Keratinocyte (primary cell): ENCODE data around the gene FOXL3.

Experiments used
- CTCF ChIP-seq, 3 experiments: IDR thresholded peaks in 1 of 3; conservative IDR thresholded peaks in 1 of 3; optimal IDR thresholded peaks in 1 of 3; 2 replicates in 2 of 3; 3 replicates in 1 of 3; pipeline versions ENCODE3 to v1.5.1; 2011; ENCODE audit warnings: low read length in 3 of 3, mild to moderate bottlenecking in 3 of 3, moderate library complexity in 2 of 3, control low read depth in 1 of 3, inconsistent platforms in 1 of 3; ENCODE audit not compliant: insufficient read depth in 2 of 3; ENCODE audit errors: extremely low read depth in 1 of 3
- EZH2 ChIP-seq: IDR thresholded peaks from one replicate; pipeline ENCODE4 v1.6.1; 2012; ENCODE audit warnings: inconsistent platforms, mild to moderate bottlenecking, low read length, moderate library complexity

- TF ChIP-seq CTCF (optimal IDR thresholded peaks at IDR 0.05 in 1 of 3, IDR thresholded peaks at IDR 0.05 in 1 of 3, conservative IDR thresholded peaks at IDR 0.05 in 1 of 3; ENCODE audit: extremely low read depth in 1 of 3, insufficient read depth in 2 of 3, low read length in 3 of 3) (no peak), EZH2 (no peak)
These were observed 6.5 kb downstream of the FOXL3 start for GRCh38 chr7:296373-296945.
